Left ventricle myocardium superior (tissue), 1 donor: ENCODE measurements around the gene SRGAP2B. TPM values are rescaled to one million over a fixed set of nuclear protein-coding genes. Genes with fewer than 3 reads are reported as not detected.
"Not testable (repeated sequence)": the region's sequence is repeated elsewhere in the genome, so short reads cannot be mapped to it uniquely, and the experiment has no call there.

Experiments
- ATAC-seq: fragments of 200-7000 bp; cut with Tn5 transposase; one replicate; pipeline ENCODE4 v1.9.1; 2020; ENCODE audit warnings: mild to moderate bottlenecking, moderate library complexity
- DNase-seq: peaks from one replicate; pipeline ENCODE4 v3.0.0-alpha.2; 2020
- intact Hi-C: fragments of 100-400 bp; cut with micrococcal nuclease; formaldehyde crosslinking; loops from one replicate; pipeline ENCODE4 v1.11.0; 2022
- total RNA-seq: library from RNA; stranded (reverse); fragmentation: NEBNext Ultra II Directional; extraction: Animal tissue kit (Norgen Biotek cat#: 25700); gene quantifications from one replicate; pipeline ENCODE4 v1.2.1, GENCODE V29; 2021
- donor health status: DM: no; HTN: yes; CAD: no; lungs with severe emphysema.

The SRGAP2B gene
- total RNA-seq, 1 donor from 2014 or later: 8.7 TPM

GRCh38 chr1:145009928-145010327 lies 85.2 kb downstream of the SRGAP2B start:
- intact Hi-C loops, DNase-seq: not testable (repeated sequence)
- peak; percentile 37 for ATAC-seq

GRCh38 chr1:145008388-145008787 lies 86.7 kb downstream of the SRGAP2B start:
- intact Hi-C loops, DNase-seq: not testable (repeated sequence)
- ATAC-seq: peak; percentile 85

GRCh38 chr1:145005142-145005541 lies 90.0 kb downstream of the SRGAP2B start:
- intact Hi-C loops, DNase-seq, ATAC-seq: not testable (repeated sequence)

- ATAC-seq, DNase-seq, intact Hi-C loops: not testable (repeated sequence)
Observed at GRCh38 chr1:145001381-145001780, 93.7 kb downstream of the SRGAP2B start.

- intact Hi-C loops, ATAC-seq, DNase-seq: not testable (repeated sequence)
Observed at GRCh38 chr1:145000743-145001326, 94.3 kb downstream of the SRGAP2B start.

- intact Hi-C loops, DNase-seq: not testable (repeated sequence)
- ATAC-seq: peak; percentile 26
Observed at GRCh38 chr1:145000074-145000742, 94.9 kb downstream of the SRGAP2B start.

GRCh38 chr1:144998981-144999273 lies 96.2 kb downstream of the SRGAP2B start:
- intact Hi-C loops, ATAC-seq, DNase-seq: not testable (repeated sequence)

GRCh38 chr1:144998134-144998980 lies 96.8 kb downstream of the SRGAP2B start:
- intact Hi-C loops, DNase-seq: not testable (repeated sequence)
- peak; percentile 37 for ATAC-seq

- ATAC-seq, DNase-seq, intact Hi-C loops: not testable (repeated sequence)
Observed at GRCh38 chr1:144995833-144996410, 99.2 kb downstream of the SRGAP2B start.

- ATAC-seq, intact Hi-C loops, DNase-seq: not testable (repeated sequence)
Observed at GRCh38 chr1:144992915-144993314, 102.2 kb downstream of the SRGAP2B start.

GRCh38 chr1:144990611-144991010 lies 104.5 kb downstream of the SRGAP2B start:
- intact Hi-C loops, DNase-seq, ATAC-seq: not testable (repeated sequence)

- DNase-seq, intact Hi-C loops, ATAC-seq: not testable (repeated sequence)
Observed at GRCh38 chr1:144987131-144987530, 108.0 kb downstream of the SRGAP2B start.

GRCh38 chr1:144986171-144986860 lies 108.8 kb downstream of the SRGAP2B start:
- DNase-seq, intact Hi-C loops: not testable (repeated sequence)
- ATAC-seq: peak; percentile 97

GRCh38 chr1:144985550-144986170 lies 109.5 kb downstream of the SRGAP2B start:
- ATAC-seq, DNase-seq, intact Hi-C loops: not testable (repeated sequence)

GRCh38 chr1:144982802-144983525 lies 112.2 kb downstream of the SRGAP2B start:
- intact Hi-C loops, DNase-seq, ATAC-seq: not testable (repeated sequence)

GRCh38 chr1:144981157-144981556 lies 114.0 kb downstream of the SRGAP2B start:
- intact Hi-C loops, ATAC-seq, DNase-seq: not testable (repeated sequence)

GRCh38 chr1:144979960-144980595 lies 115.0 kb downstream of the SRGAP2B start:
- peak; percentile 26 for ATAC-seq
- intact Hi-C loops, DNase-seq: not testable (repeated sequence)
